Activated T-helper 17 cell treated with anti-CD3 and anti-CD28 coated beads, Interleukin-2, amount 50 U/mL, for 72 hours (primary cell): ENCODE results near the gene NOLC1. TPM values are rescaled to one million over a fixed set of nuclear protein-coding genes. Genes with fewer than 3 reads are reported as not detected.

Experiments used
- ATAC-seq: fragments of 150-1000 bp; cut with Tn5 transposase; replicated peaks from 2 replicates; pipeline ENCODE4 v1.10.0; 2021; ENCODE audit warnings: mild to moderate bottlenecking, moderate library complexity
- H3K27ac Mint-ChIP-seq: one replicate; pipeline ENCODE4 v1.8.0; 2022; ENCODE audit warnings: mixed read lengths
- H3K27me3 Mint-ChIP-seq: one replicate; pipeline ENCODE4 v1.8.0; 2022; ENCODE audit warnings: mixed read lengths
- H3K36me3 Mint-ChIP-seq: one replicate; pipeline ENCODE4 v1.8.0; 2022; ENCODE audit warnings: low read depth, mild to moderate bottlenecking, mixed read lengths
- H3K4me1 Mint-ChIP-seq: one replicate; pipeline ENCODE4 v1.8.0; 2022; ENCODE audit warnings: mixed read lengths
- H3K4me3 Mint-ChIP-seq: one replicate; pipeline ENCODE4 v1.8.0; 2022; ENCODE audit warnings: mild to moderate bottlenecking, mixed read lengths
- H3K9me3 Mint-ChIP-seq: one replicate; pipeline ENCODE4 v1.8.0; 2022; ENCODE audit warnings: mixed read lengths
- total RNA-seq, 2 donors: library from RNA; stranded (reverse); gene quantifications; one replicate each; pipeline ENCODE4 v1.2.3, GENCODE V29; 2022

The NOLC1 gene
- total RNA-seq, 2 donors from 2014 or later = 76.9 to 168 TPM

DNA sequence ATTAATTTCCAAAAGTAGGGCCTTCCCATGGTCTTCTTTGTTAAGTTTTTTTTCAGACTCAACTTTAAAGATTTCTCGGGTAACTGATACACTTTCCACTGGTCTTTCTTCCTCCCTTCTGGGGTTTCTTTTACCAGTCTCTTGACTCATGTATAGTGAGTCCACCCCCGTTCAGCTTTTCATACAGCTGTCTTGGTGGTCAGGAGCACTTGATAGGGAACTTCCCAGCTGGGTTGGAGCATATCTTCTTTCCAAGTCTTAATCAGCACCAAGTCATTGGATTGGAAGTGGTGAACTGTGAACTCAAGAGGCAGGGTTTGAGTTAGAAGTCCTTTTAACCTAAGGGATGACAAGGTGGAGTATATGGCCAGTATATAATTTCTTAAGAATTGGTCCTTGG, 44.7 kb downstream of the NOLC1 start:
- ATAC-seq = peak; percentile 99
- peaks cover 3% of the 10 kb centered on the region for H3K9me3 Mint-ChIP-seq
- peak overlapping the region; percentile 86 for H3K27ac Mint-ChIP-seq
- H3K36me3 Mint-ChIP-seq = no peaks in the 10 kb centered on the region
- H3K4me3 Mint-ChIP-seq = peak overlapping the region; percentile 46
- H3K27me3 Mint-ChIP-seq = peaks cover 10% of the 10 kb centered on the region
- H3K4me1 Mint-ChIP-seq = peaks cover 8% of the 10 kb centered on the region

DNA sequence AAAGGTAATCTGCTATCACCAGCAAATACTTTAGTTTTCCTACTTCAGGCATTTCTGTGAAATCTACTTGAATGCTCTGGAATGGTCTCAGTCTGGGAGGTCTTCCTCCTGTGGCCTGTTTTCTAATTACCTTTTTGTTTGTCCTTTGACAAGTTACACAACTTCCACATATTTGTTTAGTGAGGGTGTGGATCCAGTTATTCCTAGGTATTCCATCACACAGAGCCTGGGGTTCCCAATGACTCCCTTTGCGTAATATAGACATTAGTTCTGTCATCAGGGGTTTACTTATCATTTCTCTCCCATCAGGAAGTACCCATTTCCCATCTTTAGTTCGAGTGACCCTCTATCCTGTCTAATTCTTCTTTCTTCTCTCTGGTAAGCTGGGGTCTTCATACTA, 45.8 kb downstream of the NOLC1 start:
- H3K36me3 Mint-ChIP-seq = no peaks in the 10 kb centered on the region
- no peaks in the 10 kb centered on the region for H3K9me3 Mint-ChIP-seq
- no peak overlapping the region for H3K27ac Mint-ChIP-seq
- peaks cover 10% of the 10 kb centered on the region for H3K27me3 Mint-ChIP-seq
- H3K4me3 Mint-ChIP-seq = no peak overlapping the region
- no peak for ATAC-seq
- H3K4me1 Mint-ChIP-seq = peaks cover 8% of the 10 kb centered on the region

DNA sequence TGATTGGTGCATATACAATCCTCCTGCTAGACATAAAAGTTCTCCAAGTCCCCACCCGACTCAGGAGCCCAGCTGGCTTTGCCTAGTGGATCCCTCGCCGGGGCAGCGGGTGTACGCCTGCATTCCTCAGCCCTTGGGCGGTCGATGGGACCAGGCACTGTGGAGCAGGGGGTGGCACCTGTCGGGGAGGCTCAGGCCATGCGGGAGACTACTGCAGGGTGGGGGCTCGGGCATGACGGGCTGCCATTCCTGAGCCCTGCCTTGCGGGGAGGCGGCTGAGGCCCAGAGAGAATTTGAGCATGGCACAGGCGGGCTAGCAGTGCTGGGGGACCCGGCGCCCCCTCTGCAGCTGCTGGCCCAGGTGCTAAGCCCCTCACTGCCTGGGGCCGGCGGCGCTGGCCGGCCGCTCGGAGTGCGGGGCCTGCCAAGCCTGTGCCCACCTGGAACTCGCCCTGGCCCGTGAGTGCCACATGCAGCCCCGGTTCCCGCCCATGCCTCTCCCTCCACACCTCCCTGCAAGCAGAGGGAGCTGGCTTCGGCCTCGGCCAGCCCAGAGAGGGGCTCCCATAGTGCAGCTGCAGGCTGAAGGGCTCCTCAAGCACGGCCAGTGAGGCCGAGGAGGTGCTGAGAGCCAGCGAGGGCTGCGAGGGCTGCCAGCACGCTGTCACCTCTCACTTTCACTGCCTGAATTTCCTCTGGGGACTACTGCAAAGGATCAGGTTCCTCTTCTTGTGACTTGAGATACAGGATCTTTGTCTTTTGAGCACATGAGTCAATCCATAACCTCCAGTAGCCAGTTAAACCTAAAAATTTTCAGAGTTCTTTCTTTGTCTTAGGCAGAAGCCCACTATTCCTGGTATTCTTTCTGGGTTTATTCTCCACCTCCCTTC, 48.8 kb downstream of the NOLC1 start:
- Mint-ChIP-seq H3K4me3 (no peak overlapping the region), H3K27ac (no peak overlapping the region), H3K27me3 (peaks cover 14% of the 10 kb centered on the region), H3K36me3 (no peaks in the 10 kb centered on the region), H3K4me1 (peaks cover 8% of the 10 kb centered on the region), H3K9me3 (peaks cover 3% of the 10 kb centered on the region)
- ATAC-seq = no peak

DNA sequence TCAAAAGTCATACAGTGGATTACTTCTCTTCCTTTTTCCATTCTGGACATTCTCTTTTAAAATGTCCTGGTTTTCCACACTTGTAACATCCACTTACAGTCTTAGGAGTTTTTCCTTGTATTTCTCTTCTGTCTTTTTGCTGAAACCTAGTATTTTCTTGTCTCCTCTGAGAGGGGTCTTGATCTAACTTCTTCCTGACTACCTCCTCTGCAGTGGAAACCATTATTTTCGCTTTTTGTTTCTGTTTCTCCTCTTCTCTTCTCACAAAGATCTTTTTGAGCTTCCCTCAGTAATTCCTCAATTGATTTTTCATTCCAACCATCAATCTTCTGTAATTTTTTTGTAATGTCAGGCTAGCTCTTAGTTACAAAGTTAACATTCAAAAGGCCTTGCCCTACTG, 50.2 kb downstream of the NOLC1 start:
- no peak overlapping the region for H3K27ac Mint-ChIP-seq
- peaks cover 3% of the 10 kb centered on the region for H3K9me3 Mint-ChIP-seq
- no peak overlapping the region for H3K4me3 Mint-ChIP-seq
- H3K4me1 Mint-ChIP-seq = no peaks in the 10 kb centered on the region
- H3K36me3 Mint-ChIP-seq = no peaks in the 10 kb centered on the region
- H3K27me3 Mint-ChIP-seq = peaks cover 9% of the 10 kb centered on the region
- ATAC-seq = no peak

DNA sequence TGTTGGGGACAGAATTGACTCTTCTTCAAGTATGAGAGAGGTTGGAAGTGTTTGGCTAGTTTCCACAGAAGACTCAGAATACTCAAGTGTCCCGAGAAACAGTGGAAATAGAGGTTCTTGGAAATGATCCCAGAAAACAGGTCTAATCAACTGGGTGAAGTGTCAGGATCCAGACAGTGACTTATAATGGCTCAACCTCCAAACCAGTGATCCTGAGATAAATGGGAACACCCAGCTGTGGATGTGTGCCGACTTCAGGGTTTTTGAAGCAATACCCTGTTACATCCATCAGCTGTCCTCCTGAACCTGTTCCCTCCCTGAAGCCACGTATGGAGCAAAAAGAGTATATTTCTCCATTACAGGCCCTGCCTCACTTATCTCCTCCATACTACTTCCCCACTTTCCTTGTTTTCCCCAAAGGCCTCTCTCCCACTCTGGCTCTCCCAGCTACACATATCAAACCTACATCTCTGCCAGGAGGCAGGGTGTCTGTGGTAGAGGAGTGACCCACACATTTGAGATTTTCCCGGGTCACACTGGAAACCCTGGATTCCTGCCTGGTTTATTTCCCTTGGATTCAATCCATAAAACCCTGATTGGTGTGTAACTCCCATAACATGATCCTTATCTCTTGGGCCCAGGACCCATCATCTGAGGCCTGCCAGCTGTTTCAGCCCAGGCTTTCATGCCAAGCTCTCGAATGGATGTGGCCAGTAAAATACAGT, 56.3 kb downstream of the NOLC1 start:
- no peaks in the 10 kb centered on the region for H3K4me1 Mint-ChIP-seq
- ATAC-seq = no peak
- peaks cover 3% of the 10 kb centered on the region for H3K9me3 Mint-ChIP-seq
- peaks cover 2% of the 10 kb centered on the region for H3K27me3 Mint-ChIP-seq
- H3K27ac Mint-ChIP-seq = no peak overlapping the region
- no peak overlapping the region for H3K4me3 Mint-ChIP-seq
- no peaks in the 10 kb centered on the region for H3K36me3 Mint-ChIP-seq

- H3K27me3 Mint-ChIP-seq = no peaks in the 10 kb centered on the region
- H3K4me1 Mint-ChIP-seq = no peaks in the 10 kb centered on the region
- H3K36me3 Mint-ChIP-seq = no peaks in the 10 kb centered on the region
- no peak overlapping the region for H3K27ac Mint-ChIP-seq
- peak; percentile 78 for ATAC-seq
- no peak overlapping the region for H3K4me3 Mint-ChIP-seq
- H3K9me3 Mint-ChIP-seq = no peaks in the 10 kb centered on the region
Observed at GRCh38 chr10:102211615-102212299, 59.6 kb downstream of the NOLC1 start.

Other genes starting within 250 kb of the NOLC1 start
- 10 to 100 TPM; 27.7 to 38.5 TPM for gene ARMH3, start 96.2 kb upstream of the NOLC1 start, total RNA-seq
- gene HPS6, start 87.0 kb upstream of the NOLC1 start, total RNA-seq = 10 to 100 TPM; 12.5 to 21.6 TPM
- 10 to 100 TPM; 93.6 to 99.1 TPM for gene LDB1, start 32.0 kb upstream of the NOLC1 start, total RNA-seq
- gene PPRC1, start 19.3 kb upstream of the NOLC1 start, total RNA-seq = 10 to 100 TPM; 34.5 to 71.3 TPM
- gene ELOVL3, start 73.9 kb downstream of the NOLC1 start, total RNA-seq = under 1 TPM; 0.24 to 0.32 TPM
- gene PITX3, start 89.1 kb downstream of the NOLC1 start, total RNA-seq = under 1 TPM in 1 of 2 donors, not detected in 1; 0.17 TPM
- 10 to 100 TPM; 28.5 to 38.9 TPM for gene GBF1, start 93.1 kb downstream of the NOLC1 start, total RNA-seq
- 100 to 1,000 TPM; 192 to 372 TPM for gene NFKB2, start 243.3 kb downstream of the NOLC1 start, total RNA-seq